Measurements from ENCODE around the gene C20orf204. TPM values are rescaled to one million over a fixed set of nuclear protein-coding genes. Genes with fewer than 3 reads are reported as not detected.

C20orf204 gene
- total RNA-seq, 2 experiments from 2014 or later = 2.8 to 4.7 TPM

GRCh38 chr20:64042054-64042781, 6.2 kb downstream of the C20orf204 start:
- H3K27me3 Mint-ChIP-seq = peaks cover 18% of the 10 kb centered on the region
- ATAC-seq = no peak
- H3K36me3 Mint-ChIP-seq (ENCODE audit: low read depth) = no peaks in the 10 kb centered on the region
- H3K9me3 Mint-ChIP-seq = no peaks in the 10 kb centered on the region
- DNase-seq = no peak
- H3K4me3 Mint-ChIP-seq = peak overlapping the region; percentile 73
- intact Hi-C loops (cut with micrococcal nuclease) = no loop called here
- TF ChIP-seq CTCF (IDR thresholded peaks at IDR 0.05) = no peak
- peaks cover 28% of the 10 kb centered on the region for H3K4me1 Mint-ChIP-seq (ENCODE audit: low read depth)
- POLR2A ChIA-PET = interaction anchor here (0.5 kb wide), 1 partner anchor 62 kb away, joined by 3 read pairs; no protein-coding TSS in a partner anchor
- peak overlapping the region; percentile 68 for H3K27ac Mint-ChIP-seq
- CTCF ChIA-PET = interaction anchor here (1.7 to 2.1 kb wide), 2 partner anchors 15 to 78 kb away, joined by 5 to 13 read pairs; no protein-coding TSS in a partner anchor

DNA sequence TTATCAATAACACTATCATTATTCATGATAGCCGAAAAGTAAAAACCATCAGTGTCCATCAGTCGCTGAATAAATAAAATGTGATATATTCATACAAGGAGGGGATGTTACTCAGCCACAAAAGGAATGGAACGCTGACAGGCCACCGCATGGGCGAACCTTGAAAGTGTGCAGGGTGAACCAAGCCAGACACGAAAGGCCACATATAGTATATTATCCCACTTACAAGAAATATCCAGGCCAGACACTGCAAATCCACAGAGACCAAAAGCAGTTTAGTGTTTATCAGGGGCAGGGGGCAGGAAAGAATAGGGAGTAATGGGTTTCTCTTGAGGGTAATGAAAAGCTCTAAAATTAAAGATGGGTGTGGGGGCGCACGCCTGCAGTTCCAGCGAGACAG, 7.8 kb downstream of the C20orf204 start:
- intact Hi-C loops (cut with micrococcal nuclease) = no loop called here
- H3K4me1 Mint-ChIP-seq (ENCODE audit: low read depth) = peaks cover 27% of the 10 kb centered on the region
- no peak overlapping the region for H3K27ac Mint-ChIP-seq
- H3K4me3 Mint-ChIP-seq = peak overlapping the region; percentile 53
- TF ChIP-seq CTCF (IDR thresholded peaks at IDR 0.05) = no peak
- no peak for ATAC-seq
- peaks cover 24% of the 10 kb centered on the region for H3K27me3 Mint-ChIP-seq
- H3K36me3 Mint-ChIP-seq (ENCODE audit: low read depth) = no peaks in the 10 kb centered on the region
- ChIA-PET CTCF (interaction anchor here (0.8 to 1.5 kb wide), 3 partner anchors 10 to 26 kb away, joined by 3 to 5 read pairs (median 3); no protein-coding TSS in a partner anchor), POLR2A (interaction anchor here (1.0 to 1.4 kb wide), 2 partner anchors 17 to 30 kb away, joined by 3 to 4 read pairs; no protein-coding TSS in a partner anchor)
- DNase-seq = no peak
- H3K9me3 Mint-ChIP-seq = no peaks in the 10 kb centered on the region

GRCh38 chr20:64044484-64045247, 8.7 kb downstream of the C20orf204 start:
- TF ChIP-seq CTCF (IDR thresholded peaks at IDR 0.05) = no peak
- Mint-ChIP-seq H3K36me3 (ENCODE audit: low read depth) (no peaks in the 10 kb centered on the region), H3K9me3 (no peaks in the 10 kb centered on the region), H3K4me3 (no peak overlapping the region), H3K27ac (no peak overlapping the region), H3K4me1 (ENCODE audit: low read depth) (peaks cover 21% of the 10 kb centered on the region), H3K27me3 (peaks cover 26% of the 10 kb centered on the region)
- ChIA-PET POLR2A (interaction anchor here (0.8 to 1.1 kb wide), 3 partner anchors 12 to 31 kb away, joined by 3 read pairs; no protein-coding TSS in a partner anchor), CTCF (interaction anchor here (0.8 to 1.5 kb wide), 2 partner anchors 11 to 13 kb away, joined by 3 to 5 read pairs; no protein-coding TSS in a partner anchor)
- DNase-seq (no peak), ATAC-seq (no peak)
- intact Hi-C loops (cut with micrococcal nuclease) = no loop called here

DNA sequence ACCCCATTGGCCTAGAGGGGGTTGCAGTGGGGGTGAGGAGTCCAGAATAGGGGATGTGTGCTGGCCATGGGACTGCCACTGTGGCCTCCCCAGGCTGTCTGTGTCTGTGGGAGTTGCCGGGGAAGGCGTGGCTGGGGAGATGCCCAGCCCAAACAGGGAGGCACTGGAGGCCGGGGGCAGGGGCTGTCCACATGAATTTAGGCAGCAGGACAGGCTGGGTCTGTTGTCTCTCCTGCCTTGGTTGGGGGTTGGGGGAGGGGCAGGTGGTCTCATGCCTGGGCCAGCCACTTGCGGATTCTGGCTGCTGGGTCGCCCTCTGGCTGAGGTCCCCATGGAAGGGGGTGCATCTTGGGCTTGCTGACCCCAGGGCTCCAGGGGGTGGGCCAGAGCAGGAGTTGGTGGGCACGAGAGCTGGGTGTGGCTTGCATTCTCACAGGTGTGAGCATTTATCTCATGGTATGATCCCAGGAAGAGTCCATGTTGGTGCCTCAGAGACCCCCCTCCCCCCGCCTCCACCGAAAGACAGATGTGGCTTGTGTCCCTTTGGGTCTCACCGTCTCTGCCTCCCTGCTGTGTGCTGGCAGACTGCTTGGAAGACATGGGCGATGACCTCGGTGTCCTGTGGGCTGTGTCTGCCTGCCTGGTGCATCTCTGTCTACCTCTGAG, 9.5 kb downstream of the C20orf204 start:
- intact Hi-C loops (cut with micrococcal nuclease) = no loop called here

More for the DNA sequence above, 9.5 kb downstream of the C20orf204 start:
- Mint-ChIP-seq H3K9me3 (no peaks in the 10 kb centered on the region), H3K4me3 (no peak overlapping the region), H3K27me3 (peaks cover 31% of the 10 kb centered on the region), H3K4me1 (ENCODE audit: low read depth) (peaks cover 16% of the 10 kb centered on the region), H3K27ac (no peak overlapping the region), H3K36me3 (ENCODE audit: low read depth) (no peaks in the 10 kb centered on the region)
- ATAC-seq (no peak), DNase-seq (no peak)
- CTCF ChIA-PET = no interaction called here
- POLR2A ChIA-PET = interaction anchor here (0.8 to 2.0 kb wide), 3 partner anchors 7 to 13 kb away, joined by 3 to 7 read pairs (median 3); no protein-coding TSS in a partner anchor
- no peak for TF ChIP-seq CTCF (IDR thresholded peaks at IDR 0.05)

Measured in activated CD8-positive, alpha-beta T cell treated with anti-CD3 and anti-CD28 coated beads for 36 hours (primary cell).